G401.6 (cell line): ENCODE results near the gene NAP1L1.

Experiments used
- FAIRE-seq: peaks from 2 replicates; lab custom pipeline; 2012; peaks lifted over from hg19 to GRCh38; lab: Jason Lieb, UNC

NAP1L1 gene, protein sequence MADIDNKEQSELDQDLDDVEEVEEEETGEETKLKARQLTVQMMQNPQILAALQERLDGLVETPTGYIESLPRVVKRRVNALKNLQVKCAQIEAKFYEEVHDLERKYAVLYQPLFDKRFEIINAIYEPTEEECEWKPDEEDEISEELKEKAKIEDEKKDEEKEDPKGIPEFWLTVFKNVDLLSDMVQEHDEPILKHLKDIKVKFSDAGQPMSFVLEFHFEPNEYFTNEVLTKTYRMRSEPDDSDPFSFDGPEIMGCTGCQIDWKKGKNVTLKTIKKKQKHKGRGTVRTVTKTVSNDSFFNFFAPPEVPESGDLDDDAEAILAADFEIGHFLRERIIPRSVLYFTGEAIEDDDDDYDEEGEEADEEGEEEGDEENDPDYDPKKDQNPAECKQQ

DNA sequence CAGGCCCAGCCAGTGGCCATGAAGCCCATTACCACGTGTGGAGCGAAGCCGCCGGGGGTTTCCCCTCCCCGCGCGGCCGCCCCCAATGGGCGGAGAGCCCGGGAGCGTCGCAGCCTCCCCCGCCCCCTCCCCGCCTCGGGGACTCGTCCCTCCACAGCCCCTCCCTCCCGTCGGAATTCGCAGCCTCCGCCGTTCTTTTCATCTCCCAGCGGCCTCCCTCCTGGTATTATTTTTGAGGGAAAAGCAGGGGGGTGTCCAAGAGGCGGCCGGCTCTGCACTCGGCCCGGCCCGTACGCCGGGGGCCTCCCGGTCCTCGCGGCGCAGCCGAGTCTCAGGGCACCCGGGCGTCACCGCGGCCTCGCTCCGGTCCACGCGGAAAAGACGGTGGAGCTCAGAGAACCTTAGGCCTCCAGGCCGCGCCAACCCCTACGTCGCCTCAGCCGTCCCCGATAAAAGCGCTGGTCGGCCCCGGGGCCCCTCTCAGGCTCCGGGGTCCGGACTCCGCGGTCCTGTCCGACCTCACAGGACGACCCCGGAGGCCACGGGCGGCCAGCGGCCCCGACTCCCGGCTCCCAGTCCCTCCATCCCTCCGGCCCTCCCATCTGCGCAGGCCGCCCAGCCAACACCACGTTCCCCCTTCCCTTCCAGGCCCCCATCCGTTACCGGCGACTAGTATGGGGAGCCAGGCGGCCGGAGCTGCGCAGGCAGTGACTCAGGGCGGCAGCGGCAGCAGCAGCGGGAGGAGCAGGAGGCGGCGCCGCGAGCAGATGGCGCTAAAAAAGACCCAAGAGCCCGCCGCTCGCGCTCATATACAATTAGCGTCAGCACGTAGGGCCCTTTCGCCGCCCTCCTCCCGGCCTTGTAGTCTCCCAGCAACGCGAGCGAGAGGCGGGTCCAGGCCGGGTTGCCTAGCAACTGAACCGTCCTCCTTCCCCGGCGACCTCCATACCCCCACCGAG lies at the start of gene NAP1L1:
Gene NAP1L1 (minus strand): TSS at position 782 of the 959 bp plus-strand sequence. CDS start 10,466 bp downstream, outside the sequence.
- FAIRE-seq = peak; percentile 92

DNA sequence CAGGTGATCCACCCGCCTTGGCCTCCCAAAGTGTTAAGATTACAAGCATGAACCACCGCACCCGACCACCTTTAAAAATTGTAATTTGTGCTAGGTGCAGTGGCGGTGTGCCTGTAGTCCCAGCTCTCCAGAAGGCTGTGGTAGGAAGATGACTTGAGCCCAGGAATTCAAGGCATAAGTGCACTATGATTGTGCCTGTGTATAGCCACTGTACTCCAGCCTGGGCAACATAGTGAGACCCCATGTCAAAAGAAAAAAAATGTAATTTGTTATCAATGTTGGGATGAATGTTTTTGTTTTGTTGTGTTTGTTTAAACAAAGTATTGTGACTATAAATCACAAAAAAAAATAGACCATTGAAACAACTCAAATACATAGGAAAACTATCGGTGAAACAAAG lies 43.1 kb upstream of the NAP1L1 start:
- no peak for FAIRE-seq

DNA sequence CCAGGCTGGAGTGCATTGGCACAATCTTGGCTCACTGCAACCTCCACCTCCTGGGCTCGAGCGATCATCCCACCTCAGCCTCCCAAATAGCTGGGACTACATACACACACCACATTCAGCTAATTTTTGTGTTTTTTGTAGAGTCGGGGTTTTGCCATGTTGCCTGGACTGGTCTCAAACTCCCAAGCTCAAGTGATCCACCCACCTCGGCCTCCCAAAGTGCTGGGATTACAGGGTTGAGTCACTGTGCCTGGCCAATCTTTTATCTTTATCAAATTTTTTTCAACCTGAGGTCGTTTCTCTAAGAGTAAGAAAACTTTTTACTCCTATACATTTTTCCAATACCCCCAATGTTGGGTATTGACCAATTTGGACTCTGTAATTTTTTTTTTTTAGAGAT lies 40.0 kb upstream of the NAP1L1 start:
- no peak for FAIRE-seq

DNA sequence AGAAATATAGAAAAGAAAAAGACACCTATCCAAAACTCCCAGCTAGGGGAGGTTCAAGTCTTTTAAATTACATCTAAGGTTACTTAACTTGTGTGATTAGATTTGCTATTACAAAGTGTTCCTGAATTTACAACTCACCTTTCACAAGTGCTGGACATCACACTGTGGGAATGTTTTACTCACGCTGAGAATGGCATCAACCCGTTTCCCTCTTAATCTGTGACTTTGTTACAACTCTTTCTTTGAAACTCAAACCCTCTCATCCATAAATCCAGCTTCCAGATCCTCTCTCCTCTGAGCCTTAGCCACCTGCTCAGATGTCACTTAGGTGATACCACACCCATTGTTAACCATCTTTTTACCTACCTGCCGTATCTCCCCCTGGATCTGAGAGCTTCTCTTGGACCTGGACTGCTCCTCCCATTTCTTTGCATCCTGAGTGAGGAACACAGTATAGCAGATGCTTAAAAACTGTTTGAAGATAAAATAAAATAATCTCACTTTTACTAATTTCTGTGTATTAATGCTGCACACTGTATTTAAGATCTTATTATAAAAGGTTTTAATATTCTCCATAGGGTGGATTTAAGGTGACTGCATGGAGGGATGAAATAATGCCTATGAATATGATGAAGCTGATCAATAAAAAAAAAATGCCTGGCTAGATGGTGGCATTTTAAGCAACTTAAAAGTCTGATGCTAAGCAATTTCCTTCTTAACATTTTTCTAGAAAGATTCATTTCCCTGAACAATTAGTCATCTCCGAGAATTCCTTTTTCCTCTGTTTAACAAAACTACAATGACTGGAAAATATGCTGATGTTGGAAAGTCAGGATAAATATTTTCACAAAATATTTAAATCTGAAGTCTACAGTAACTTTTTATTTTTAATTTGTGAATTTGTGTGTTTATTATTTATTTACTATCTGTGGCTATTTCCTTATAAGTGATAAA lies 39.1 kb upstream of the NAP1L1 start:
- peak; percentile 95 for FAIRE-seq

DNA sequence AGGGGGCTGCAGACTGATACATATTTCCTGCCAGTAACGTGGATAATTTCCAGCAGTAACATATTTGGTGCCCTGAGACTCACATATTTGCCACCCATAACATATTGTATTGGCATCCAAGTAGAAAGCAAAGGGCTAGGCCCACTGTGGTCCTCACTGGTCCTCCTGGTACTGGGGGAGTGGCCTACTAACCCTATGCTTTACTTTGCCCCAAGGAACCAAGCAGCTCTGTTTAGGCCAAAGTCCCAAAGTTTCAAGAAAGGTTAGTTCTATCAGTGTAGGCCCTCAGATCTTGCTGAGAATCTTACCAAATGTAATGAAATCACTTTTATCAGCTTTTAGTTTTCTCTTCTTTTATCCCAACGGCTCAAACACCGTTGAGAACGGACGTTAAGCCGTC lies 35.4 kb upstream of the NAP1L1 start:
- FAIRE-seq = no peak

DNA sequence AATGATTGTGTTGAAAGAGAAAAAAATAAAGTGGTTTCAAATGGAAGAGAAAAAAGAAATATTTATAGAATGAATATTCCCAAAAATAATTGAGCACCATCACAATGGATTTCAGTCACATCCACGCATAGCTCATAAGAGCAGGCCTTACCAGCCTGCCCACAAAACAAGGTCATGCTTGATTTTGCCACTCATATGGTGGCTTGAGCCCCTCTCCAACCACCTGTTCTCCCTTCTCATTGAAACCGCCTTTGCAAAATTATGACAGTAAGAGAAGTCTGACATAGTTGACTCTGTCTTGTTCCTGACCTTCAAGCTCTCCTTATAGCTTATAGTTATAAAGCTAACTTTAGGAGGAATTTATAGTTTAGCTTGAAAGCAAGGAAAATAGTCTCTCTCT lies 33.3 kb upstream of the NAP1L1 start:
- no peak for FAIRE-seq

DNA sequence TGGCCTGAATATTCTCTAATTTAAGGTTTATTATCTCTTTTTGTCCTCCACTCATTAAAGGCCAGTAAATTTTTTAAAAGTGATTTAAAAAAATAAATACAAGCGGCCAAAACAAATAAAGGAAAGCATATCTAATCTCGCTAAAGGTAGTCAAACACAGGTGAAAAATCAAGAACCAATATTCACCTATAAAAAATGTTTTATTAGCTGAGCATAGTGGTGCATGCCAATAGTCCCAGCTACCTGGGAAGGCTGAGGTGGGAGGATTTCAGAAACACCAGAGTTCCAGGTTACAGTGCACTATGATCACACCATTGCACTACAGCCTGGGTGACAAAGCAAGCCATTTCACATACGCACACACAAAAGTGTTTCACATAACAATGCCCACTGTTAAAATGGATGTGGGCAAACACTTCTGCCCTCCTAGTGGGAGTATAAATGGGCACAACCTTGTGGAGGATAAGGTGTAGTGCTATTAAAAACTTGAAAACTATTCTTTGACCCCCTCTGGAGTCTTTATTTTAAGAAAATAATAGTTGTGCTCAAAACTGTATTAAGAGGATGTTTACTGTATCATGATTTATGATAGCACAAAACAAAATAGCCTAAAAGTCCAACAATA lies 32.7 kb upstream of the NAP1L1 start:
- FAIRE-seq = no peak

DNA sequence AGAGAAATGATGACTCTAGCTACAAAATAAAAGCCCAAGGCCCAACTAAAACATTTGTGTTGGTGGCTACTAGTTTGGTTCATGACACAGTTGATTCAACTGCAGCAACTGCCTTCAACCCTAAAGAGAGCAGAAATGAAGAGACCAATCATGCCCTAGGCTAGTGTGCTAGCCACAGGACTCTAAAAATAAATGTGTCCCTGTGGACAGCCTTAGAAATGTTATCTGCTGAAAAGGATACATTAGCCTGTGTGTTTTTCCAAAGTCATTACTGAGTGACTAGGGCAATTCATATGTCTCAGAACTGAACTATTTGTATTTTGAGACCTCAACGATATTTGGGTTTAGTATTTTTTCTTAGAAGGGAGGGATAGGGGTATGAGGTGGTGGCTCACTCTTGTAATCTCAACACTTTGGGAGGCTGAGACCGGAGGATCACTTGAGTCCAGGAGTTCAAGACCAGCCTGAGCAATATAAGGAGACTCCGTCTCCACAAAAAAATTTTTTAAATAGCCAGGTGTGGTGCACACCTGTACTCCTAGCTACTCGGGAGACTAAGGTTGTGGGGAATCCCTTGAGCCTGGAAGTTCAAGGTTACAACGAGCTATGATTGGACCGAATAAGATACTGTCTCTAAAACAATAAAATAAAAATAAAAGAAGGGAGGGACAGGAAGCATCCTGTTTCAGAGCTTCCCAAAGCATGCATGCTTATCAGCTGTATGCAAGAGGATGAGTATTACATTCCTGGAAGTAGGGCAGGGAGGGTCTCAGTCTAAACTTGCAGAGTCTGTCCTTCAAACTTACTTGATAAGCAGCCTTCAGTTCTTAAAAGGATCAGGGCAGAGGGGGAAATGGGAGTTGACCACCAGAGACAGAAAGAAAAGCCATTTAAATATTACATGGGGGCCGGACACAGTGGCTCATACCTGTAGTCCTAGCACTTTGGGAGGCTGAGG lies 29.6 kb upstream of the NAP1L1 start:
- FAIRE-seq = no peak

DNA sequence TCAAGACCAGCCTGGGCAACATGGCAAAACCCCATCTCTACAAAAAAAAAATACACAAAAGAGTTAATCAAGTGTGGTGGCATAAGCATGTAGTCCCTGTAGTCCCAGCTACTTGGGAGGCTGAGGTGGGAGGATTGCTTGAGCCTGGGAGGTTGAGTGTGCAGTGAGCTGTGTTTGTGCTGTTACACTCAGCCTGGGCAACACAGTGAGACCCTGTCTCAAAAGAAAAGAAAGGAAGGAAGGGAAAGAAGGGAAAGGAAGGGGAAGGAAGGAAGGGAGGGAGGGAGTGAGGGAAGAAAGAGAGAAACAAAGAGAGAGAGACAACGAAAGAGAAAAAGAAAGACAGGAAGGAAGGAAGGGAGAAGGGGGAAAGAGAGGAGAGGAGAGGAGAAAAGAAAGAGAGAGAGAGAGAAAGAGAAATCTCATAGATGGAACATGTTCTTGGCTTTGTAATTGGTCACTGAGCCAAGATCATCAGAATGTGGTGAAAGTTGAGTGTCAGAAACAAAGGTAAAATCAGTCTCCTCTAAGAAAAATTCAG lies 26.8 kb upstream of the NAP1L1 start:
- no peak for FAIRE-seq

DNA sequence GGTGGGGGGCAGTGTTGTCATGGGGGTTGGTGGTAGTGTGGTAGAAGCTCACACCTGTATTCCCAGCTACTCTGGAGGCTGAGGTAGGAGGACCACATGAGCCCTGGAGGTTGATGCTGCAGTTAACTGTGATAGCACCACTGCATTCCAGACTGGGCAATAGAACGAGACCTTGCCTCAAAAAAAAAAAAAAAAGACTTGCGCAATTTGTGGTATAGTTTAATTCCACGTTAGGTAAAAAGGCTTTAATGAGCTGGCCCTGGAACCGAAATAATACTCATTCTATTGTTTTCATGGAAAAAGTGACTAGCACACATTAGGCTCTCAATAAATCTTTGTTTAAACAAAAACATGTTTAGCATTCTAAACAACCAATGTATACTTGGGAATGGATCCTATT lies 25.4 kb upstream of the NAP1L1 start:
- no peak for FAIRE-seq

DNA sequence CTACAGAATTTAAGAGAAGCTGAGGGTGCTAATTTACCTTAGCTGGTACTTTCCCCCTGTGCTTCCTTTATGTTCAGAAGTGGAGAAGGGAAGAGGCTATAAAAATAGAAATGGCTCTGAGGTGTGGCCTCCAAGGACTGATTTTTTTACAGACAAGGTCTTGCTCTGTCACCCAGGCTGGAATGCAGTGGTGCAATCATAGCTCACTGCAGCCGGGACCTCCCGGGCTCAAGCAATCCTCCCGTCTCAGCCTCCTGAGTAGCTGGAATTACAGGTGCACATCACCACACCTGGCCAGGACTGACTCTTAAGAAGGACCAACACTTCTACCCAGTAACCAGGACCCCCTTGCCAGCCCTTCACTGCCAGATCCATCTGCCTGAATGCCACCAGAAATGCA lies 23.9 kb upstream of the NAP1L1 start:
- no peak for FAIRE-seq

DNA sequence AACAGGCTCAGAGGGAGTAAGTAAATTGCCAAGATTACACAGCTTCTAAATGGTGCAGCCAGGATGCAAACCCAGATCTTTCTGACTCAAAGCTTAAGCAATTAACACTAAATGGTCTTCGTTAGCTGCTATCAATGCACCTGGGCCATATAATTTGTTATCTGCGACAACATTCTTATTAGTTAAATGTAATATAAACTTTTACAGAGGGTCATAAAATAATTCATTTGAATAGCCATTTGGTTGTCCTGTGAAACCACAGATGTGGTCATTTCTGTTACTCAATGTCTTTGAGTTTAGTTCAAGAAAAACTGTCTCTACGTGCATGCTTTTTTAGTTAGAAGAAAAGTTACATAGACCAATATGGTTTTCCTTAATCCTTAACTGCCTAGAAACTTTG lies 22.1 kb upstream of the NAP1L1 start:
- FAIRE-seq = no peak

DNA sequence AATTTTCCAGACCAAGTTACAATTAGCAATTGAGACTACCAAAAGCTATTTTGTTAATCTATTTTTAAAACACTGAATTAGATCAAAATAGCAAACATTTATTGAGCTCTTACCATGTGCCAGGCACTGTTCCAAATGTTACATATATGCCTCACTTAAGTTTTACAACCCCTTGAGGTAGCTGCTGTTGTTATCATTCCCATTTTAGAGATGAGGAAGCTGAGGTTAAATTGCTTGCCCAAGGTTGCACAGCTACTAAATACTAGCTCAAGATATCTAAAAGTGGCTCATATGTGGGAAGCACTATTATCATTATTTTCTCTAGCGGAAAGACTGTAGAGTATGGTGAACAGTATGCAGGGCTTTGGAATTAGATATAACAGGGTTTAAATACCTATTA lies 19.5 kb upstream of the NAP1L1 start:
- no peak for FAIRE-seq

DNA sequence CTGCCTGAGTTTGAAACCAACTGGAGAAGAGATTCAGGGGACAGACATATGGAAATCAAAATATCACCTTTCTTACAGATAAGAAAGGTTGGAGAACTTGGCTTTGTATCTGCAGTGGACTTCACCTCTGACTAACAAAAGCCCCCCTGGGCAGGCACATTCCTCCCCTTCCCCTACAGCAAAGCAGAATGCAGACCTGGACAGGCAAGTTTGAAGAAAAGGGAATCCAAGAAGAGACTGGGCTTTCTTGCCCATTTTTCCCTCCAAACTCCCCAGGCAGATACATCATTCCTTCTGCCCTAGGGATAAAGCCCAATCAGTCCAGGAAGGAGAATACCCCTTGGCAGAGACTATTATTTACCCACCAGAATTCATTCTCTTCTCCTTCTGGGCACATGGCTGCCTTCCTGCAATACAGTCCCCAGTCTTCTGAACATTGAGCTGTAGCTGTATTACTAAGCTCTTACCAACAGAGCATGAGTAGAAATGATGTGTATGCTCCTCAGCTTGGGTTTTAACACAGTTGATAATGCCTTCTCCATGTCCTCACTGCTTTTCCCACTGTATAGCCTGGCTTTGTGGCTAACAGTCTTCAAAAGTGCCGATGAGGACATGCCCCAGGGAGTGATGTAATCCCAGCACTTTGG lies 17.4 kb upstream of the NAP1L1 start:
- FAIRE-seq = no peak

DNA sequence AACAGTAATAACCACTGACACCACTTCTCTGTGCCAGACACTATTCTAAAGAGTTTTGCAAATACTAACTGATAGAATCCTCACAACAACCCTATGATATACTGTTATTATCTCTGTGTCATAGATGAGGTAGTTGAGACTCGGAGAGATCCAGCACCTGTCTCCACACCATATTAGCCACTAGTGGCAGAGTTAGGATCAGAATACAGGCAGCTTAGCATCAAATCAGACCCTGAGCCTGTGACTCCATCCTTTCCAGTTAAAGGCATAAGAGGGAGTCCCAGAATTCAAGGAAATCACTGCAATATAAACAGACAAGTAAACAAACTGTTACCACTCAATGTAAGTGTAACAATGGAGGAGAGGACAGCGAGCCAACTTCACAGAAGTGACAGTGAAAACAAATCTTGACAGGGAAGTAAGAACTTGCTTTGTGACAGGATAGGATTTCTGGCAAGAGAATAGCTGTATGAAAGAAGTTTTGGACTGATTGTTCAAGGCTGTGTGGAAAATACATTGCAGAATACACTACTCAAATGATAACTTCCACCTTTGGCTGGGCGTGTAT lies 11.7 kb upstream of the NAP1L1 start:
- no peak for FAIRE-seq

DNA sequence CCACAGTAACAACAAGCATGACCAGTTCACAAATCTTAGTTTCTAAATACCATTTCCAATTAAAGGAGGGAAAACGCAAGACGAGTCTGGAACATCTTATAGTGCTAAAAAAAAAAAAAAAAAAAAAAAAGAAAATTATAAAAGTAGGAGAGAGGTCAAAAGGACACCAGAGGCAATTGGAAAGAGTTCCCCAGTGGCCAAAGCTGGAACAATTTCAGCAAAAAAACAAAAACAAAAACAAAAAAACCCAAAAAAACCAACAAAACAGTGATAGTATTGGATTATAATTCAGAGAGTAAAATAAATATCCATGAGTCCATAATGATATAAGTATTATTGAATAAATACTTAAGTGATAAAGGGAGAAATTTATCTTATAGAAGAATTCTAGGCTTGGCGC lies 10.3 kb upstream of the NAP1L1 start:
- no peak for FAIRE-seq

DNA sequence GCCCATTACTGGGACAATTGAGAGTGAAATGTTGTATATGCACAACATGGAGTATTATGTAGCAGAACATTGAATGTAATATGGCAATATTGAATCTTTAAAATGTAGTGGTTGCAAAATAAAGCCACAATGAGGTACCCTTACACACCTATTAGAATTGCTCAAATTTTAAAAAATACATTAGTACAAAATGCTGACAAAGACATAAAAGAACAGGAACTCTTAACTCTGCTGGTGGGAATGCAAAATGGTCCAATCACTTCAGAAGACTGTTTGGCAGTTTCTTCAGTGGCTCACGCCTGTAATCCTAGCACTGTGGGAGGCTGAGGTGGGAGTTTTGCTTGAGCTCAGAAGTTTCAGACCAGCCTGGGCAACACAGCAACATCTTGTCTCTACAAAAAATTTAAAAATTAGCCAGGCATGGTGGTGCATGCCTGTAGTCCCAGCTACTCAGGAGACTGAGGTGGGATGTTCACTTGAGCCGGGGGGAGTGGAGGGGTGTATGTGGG lies 6.8 kb upstream of the NAP1L1 start:
- no peak for FAIRE-seq

DNA sequence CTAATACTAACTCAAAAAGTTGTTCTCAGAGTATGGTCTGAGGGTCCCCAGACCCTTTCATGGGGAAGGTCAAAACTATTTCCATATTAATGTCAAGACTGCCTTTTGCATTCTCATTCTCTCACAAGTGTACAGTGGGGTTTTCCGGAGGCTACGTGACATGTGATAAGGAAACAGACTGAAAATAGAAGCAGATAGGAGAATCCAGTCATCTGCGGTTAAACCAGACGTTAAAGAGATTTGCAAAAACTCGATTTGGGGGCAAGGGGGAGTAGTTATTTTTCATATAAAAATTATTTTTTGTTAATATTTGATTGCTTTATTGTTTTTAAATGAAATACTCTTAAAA lies 1.0 kb upstream of the NAP1L1 start:
- FAIRE-seq = no peak

DNA sequence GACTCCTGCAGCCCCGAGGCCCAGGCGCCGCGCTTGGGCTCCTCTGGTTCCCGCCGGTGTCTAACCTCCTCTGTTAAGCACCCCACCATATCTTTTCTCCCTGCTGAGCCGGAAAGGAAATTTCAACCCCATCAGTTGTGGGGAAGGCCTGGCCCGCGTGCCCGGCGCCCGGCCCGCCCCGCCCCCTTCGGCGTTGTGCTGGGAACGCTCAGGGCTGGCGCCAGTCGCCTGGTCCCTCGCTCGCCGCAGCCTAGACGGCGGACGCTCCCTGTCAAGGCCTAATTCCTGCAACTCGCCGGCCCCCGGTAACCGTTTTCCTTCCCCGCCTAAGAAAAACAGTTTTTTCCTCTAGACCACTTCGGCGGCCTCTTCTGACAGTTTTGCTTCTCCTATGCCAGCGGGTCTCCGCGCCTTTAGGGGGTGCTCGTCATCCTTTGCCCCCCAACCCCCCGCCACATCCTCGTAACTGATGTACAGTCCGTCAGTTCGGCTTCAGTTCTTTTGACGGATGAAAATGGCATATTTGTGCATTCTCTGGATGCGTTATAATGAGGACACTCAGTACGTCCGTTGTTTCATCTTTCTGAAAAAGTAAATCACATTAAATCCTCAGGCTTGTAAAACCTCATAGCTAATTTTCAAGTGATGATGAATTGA lies 506 bp upstream of the NAP1L1 start:
- FAIRE-seq = no peak
